ENCODE results near the gene OR2J1.
A peak's percentile ranks its signal among the peaks of the same experiment; 100 is the strongest.

The OR2J1 gene

DNA sequence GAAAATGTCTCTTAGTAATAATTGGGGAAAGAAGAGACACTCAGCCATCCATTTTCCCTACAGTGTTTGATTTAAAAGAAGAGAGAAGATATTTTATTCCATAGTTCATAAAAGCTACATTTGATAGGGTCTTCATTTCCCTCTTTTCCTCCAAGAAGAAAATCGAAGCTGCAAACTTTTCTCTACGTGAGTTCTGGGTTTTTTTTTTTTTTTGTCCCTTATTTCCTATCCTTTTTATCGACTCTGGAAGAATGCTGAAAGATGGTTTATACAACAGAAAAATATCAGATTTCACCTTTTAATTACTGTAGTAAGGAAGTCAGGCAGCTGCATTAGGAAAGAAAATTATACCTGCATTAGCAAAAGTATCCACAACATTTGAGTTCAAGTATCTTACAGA lies at the start of gene OR2J1:
Gene OR2J1, plus strand, starts transcription at position 301 of the 400 bp plus-strand sequence. CDS start 1,453 bp downstream, outside the sequence.
- DNase-seq (ENCODE audit: insufficient read length, low spot score) = no peak
- TF ChIP-seq, protein P1, sequence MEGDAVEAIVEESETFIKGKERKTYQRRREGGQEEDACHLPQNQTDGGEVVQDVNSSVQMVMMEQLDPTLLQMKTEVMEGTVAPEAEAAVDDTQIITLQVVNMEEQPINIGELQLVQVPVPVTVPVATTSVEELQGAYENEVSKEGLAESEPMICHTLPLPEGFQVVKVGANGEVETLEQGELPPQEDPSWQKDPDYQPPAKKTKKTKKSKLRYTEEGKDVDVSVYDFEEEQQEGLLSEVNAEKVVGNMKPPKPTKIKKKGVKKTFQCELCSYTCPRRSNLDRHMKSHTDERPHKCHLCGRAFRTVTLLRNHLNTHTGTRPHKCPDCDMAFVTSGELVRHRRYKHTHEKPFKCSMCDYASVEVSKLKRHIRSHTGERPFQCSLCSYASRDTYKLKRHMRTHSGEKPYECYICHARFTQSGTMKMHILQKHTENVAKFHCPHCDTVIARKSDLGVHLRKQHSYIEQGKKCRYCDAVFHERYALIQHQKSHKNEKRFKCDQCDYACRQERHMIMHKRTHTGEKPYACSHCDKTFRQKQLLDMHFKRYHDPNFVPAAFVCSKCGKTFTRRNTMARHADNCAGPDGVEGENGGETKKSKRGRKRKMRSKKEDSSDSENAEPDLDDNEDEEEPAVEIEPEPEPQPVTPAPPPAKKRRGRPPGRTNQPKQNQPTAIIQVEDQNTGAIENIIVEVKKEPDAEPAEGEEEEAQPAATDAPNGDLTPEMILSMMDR (IDR thresholded peaks at IDR 0.05; ENCODE audit: insufficient read depth, missing control alignments) = no peak

DNA sequence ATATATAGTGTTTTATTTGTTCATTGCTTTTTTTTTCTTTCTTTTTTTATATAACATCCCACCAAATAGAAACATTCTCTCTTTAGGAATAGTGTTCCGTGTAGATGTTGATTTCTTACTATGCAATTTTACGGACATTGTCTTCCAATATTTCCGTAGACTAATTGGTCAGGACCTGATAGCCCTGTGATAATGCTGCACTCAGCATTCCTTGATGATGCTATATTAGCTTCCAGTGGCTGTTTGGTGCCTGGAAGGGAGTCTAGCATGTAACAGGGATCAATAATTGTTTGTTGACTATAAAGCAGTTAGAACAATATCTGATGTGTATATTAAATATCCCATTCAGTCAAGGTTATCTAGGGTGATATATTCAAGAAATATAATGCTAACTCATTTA lies 47.6 kb upstream of the OR2J1 start:
- FAIRE-seq = no peak

More for the DNA sequence above, at the start of gene OR2J1:
- FAIRE-seq = no peak

DNA sequence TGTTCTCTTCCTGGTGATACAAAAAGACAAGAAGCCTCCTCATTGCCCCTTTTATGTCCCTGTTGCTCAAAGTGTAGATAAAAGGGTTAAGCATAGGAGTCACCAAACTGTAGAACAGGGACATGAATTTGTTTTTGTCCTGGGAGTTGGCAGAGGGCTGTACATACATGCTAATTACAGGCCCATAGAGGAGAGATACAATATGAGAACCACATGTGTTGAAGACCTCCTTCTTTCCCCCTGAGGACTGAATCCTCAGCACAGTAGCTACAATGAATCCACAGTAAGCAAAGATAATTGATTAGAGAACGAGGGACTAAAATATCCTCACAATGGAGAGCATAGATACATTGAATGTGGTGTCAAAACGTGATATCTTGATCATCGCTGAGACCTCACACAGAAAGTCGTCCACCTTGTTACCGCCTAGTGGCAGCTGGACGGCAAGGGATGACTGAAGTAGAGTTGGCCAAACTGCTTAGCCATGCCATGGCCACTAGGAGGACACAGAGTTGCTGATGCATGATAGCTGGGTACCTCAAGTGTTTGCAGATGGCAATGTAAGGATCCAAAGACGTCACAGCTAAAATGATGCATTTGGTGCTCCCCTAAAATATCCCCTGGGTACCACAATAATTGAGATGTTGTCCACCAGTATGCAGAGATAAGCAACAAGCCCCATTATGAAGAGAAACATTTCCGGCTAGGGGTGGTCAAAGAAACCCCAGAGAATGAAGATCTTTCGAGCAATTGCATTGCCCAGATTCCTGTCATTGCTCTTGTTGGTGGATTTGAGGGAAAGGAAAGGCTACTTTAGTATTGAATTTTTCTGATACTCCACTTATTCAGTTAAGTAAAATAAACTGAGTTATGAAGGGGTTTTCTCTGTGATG lies 27.2 kb upstream of the OR2J1 start:
- TF ChIP-seq, protein P1 (IDR thresholded peaks at IDR 0.05; ENCODE audit: insufficient read depth, missing control alignments) = peak; percentile 31
- DNase-seq (ENCODE audit: insufficient read length, low spot score) (no peak), FAIRE-seq (no peak)

More for the DNA sequence above, 47.6 kb upstream of the OR2J1 start:
- TF ChIP-seq, protein P1 (IDR thresholded peaks at IDR 0.05; ENCODE audit: insufficient read depth, missing control alignments) = no peak
- no peak for DNase-seq (ENCODE audit: insufficient read length, low spot score)

GRCh38 chr6:29079203-29079602 lies 20.1 kb upstream of the OR2J1 start:
- DNase-seq (ENCODE audit: insufficient read length, low spot score) = no peak
- no peak for FAIRE-seq
- TF ChIP-seq, protein P1 (IDR thresholded peaks at IDR 0.05; ENCODE audit: insufficient read depth, missing control alignments) = no peak

GRCh38 chr6:29081312-29081711 lies 18.0 kb upstream of the OR2J1 start:
- DNase-seq (ENCODE audit: insufficient read length, low spot score) = no peak
- TF ChIP-seq, protein P1 (IDR thresholded peaks at IDR 0.05; ENCODE audit: insufficient read depth, missing control alignments) = no peak
- no peak for FAIRE-seq

DNA sequence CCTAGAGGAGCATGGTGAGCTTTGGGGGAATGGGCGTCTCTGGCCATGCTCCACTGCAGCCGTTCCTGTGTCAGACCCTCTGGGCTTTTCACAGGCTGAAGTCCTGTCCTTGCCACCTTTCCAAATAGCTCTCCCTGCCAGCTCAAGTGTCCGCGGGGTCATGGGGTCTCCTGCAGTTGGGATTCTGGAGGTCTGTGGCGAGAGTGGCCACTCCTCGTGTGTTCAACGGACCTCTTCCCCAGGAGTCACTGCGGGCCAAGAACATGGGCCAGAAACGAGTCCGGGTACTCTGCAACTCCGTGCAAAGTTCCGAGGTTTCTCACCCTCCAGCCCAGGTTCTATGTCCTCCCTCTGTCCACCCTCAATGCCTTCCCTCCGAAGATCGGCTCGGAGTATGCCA lies 16.8 kb upstream of the OR2J1 start:
- no peak for FAIRE-seq
- no peak for DNase-seq (ENCODE audit: insufficient read length, low spot score)
- TF ChIP-seq, protein P1 (IDR thresholded peaks at IDR 0.05; ENCODE audit: insufficient read depth, missing control alignments) = no peak

DNA sequence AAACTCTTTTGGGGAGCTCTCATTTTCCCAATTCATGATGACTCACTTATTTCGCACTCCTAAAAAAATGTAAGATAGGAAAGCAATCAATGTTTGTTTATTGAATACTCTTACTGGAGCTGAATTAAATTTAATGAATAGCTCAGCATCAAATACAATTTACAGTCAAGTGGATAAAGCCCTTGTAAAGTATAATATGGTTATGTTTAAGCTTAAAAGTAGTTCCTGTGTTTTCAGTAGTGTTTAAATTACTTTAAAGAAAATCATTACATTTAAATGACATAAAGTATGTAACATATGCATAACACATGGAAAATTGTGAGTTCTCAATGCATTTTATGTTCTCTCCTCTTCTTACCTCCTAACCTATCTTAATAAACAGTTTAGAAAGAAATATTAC lies 12.1 kb upstream of the OR2J1 start, which contains the start of gene OR2B3:
Gene OR2B3, minus strand, starts transcription at position 101 of the 400 bp plus-strand sequence. Its CDS starts 65 bp downstream, at position 36.
- DNase-seq (ENCODE audit: insufficient read length, low spot score) (no peak), FAIRE-seq (no peak)
- TF ChIP-seq, protein P1 (IDR thresholded peaks at IDR 0.05; ENCODE audit: insufficient read depth, missing control alignments) = no peak

Measured in D721Med (cell line).